Duodenal mucosa (tissue), 2 donors: ENCODE measurements around the gene ENSA.
"Not testable (repeated sequence)": the region's sequence is repeated elsewhere in the genome, so short reads cannot be mapped to it uniquely, and the experiment has no call there.

Experiments used
- H3K27ac ChIP-seq: one replicate; pipeline ENCODE4 v1.7.0; 2013; ENCODE audit warnings: low read depth, low read length
- H3K27me3 ChIP-seq, 2 donors: one replicate each; pipeline ENCODE4 v1.7.0; 2013; ENCODE audit warnings: low read length in 2 of 2, control low read depth in 1 of 2; ENCODE audit not compliant: insufficient read depth in 2 of 2, control insufficient read depth in 1 of 2
- H3K36me3 ChIP-seq, 2 donors: one replicate each; pipeline ENCODE4 v1.7.0; 2013; ENCODE audit warnings: low read length in 2 of 2, control low read depth in 1 of 2; ENCODE audit not compliant: insufficient read depth in 2 of 2, control insufficient read depth in 1 of 2
- H3K4me1 ChIP-seq, 2 donors: one replicate each; pipeline ENCODE4 v1.7.0; 2013; ENCODE audit warnings: low read length in 2 of 2, control low read depth in 1 of 2; ENCODE audit not compliant: insufficient read depth in 2 of 2, control insufficient read depth in 1 of 2
- H3K4me3 ChIP-seq, 2 donors: one replicate each; pipeline ENCODE4 v1.7.0; 2013; ENCODE audit warnings: low read length in 2 of 2, low read depth in 1 of 2
- H3K9ac ChIP-seq, 2 donors: one replicate each; pipeline ENCODE4 v1.7.0; 2013; ENCODE audit warnings: low read length in 2 of 2, low read depth in 1 of 2
- H3K9me3 ChIP-seq, 2 donors: one replicate each; pipeline ENCODE4 v1.7.0; 2013; ENCODE audit warnings: low read length in 2 of 2, control low read depth in 1 of 2; ENCODE audit not compliant: control insufficient read depth in 1 of 2

The ENSA gene

GRCh38 chr1:150576367-150576711, 53.1 kb downstream of the ENSA start:
- peak overlapping the region; percentile 99 for H3K27ac ChIP-seq
- H3K4me1 ChIP-seq: peaks cover 29 to 39% of the 10 kb centered on the region in 2 donors
- no peaks in the 10 kb centered on the region for H3K27me3 ChIP-seq
- peaks cover 53 to 57% of the 10 kb centered on the region in 2 donors for H3K36me3 ChIP-seq
- H3K9ac ChIP-seq: peak overlapping the region; percentile 99 to 100
- H3K4me3 ChIP-seq: peak overlapping the region; percentile 93 to 97
- H3K9me3 ChIP-seq: peaks cover 0 to 2% of the 10 kb centered on the region in 2 donors

GRCh38 chr1:150575518-150576366, 53.7 kb downstream of the ENSA start:
- peak overlapping the region; percentile 99 for H3K27ac ChIP-seq
- H3K4me3 ChIP-seq: peak overlapping the region; percentile 93 to 97

GRCh38 chr1:150575072-150575489, 54.3 kb downstream of the ENSA start:
- Histone ChIP-seq H3K27me3 (no peaks in the 10 kb centered on the region), H3K9ac (peak overlapping the region; percentile 99 to 100), H3K36me3 (peaks cover 57 to 62% of the 10 kb centered on the region in 2 donors)

More at GRCh38 chr1:150575518-150576366, 53.7 kb downstream of the ENSA start:
- Histone ChIP-seq H3K36me3 (peaks cover 57 to 58% of the 10 kb centered on the region in 2 donors), H3K9ac (peak overlapping the region; percentile 99 to 100), H3K9me3 (peaks cover 0 to 2% of the 10 kb centered on the region in 2 donors), H3K27me3 (no peaks in the 10 kb centered on the region), H3K4me1 (peaks cover 25 to 44% of the 10 kb centered on the region in 2 donors)

GRCh38 chr1:150574260-150575071, 54.9 kb downstream of the ENSA start:
- no peaks in the 10 kb centered on the region for H3K27me3 ChIP-seq
- peak overlapping the region; percentile 93 to 97 for H3K4me3 ChIP-seq
- peak overlapping the region; percentile 61 for H3K27ac ChIP-seq
- peaks cover 57 to 68% of the 10 kb centered on the region in 2 donors for H3K36me3 ChIP-seq
- H3K9me3 ChIP-seq: peaks cover 0 to 2% of the 10 kb centered on the region in 2 donors
- peaks cover 20 to 44% of the 10 kb centered on the region in 2 donors for H3K4me1 ChIP-seq
- peak overlapping the region; percentile 99 to 100 for H3K9ac ChIP-seq

More at GRCh38 chr1:150575072-150575489, 54.3 kb downstream of the ENSA start:
- Histone ChIP-seq H3K27ac (peak overlapping the region; percentile 61), H3K4me3 (peak overlapping the region; percentile 93 to 97), H3K4me1 (peaks cover 22 to 41% of the 10 kb centered on the region in 2 donors), H3K9me3 (peaks cover 0 to 2% of the 10 kb centered on the region in 2 donors)

DNA sequence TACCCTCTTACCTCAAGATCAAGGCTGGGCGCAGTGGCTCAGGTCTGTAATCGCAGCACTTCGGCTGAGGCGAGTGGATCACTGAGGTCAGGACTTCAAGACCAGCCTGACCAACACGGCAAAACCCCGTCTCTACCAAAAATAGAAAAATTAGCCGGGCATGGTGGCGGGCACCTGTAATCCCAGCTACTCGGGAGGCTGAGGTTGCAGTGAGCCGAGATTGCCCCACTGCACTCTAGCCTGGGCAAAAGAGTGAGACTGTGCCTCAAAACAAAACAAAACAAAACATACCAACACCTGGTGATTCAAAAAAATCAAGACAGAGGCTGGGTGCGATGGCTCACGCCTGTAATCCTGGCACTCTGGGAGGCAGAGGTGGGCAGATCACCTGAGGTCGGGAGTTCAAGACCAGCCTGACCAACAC, 55.8 kb downstream of the ENSA start:
- H3K4me1 ChIP-seq: peaks cover 24 to 50% of the 10 kb centered on the region in 2 donors

DNA sequence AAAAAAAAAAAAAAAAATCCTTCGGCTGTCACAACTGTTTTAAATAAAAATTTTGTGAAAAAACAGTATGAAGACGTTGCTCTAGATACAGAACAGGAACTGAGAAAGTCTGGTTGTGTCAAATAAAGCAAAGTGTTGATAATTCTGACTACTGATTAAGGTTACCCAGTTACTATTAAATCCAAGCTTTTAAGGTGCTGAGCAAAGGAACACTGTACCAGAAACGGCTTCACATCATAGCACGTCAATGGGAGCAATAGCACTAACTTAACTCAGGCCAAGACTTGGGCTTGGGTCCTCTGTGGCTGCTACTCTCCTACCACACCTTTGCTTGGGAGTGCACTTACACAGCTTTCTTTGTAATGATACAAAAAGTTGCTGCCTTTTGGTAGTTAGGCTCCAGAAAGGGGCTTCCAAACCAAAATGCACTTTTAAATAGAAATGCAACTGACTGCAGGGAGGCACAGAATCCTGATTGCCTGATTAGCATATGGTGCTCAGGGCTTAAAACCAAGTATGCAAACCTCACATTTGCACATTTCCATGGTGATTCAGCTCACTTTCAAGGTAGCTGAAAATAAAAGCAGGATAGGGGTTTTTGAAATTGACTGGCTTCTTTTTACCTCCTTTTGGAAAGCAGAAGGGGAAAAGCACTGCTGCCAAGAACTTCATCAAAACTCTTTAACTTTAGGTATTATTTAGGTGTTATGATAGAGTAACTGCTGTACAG, 56.3 kb downstream of the ENSA start:
- H3K4me1 ChIP-seq: peaks cover 30 to 55% of the 10 kb centered on the region in 2 donors
- H3K9ac ChIP-seq: peak overlapping the region in 1 of 2 donors; percentile 45
- peaks cover 0 to 2% of the 10 kb centered on the region in 2 donors for H3K9me3 ChIP-seq
- no peaks in the 10 kb centered on the region for H3K27me3 ChIP-seq
- H3K4me3 ChIP-seq: peak overlapping the region; percentile 27 to 30
- no peak overlapping the region for H3K27ac ChIP-seq
- H3K36me3 ChIP-seq: peaks cover 50 to 65% of the 10 kb centered on the region in 2 donors

More for the DNA sequence above, 55.8 kb downstream of the ENSA start:
- not testable (repeated sequence) for H3K4me3 ChIP-seq, H3K27me3 ChIP-seq, H3K27ac ChIP-seq, H3K9me3 ChIP-seq
- Histone ChIP-seq H3K9ac (peak overlapping the region in 1 of 2 donors; percentile 45), H3K36me3 (peaks cover 55 to 68% of the 10 kb centered on the region in 2 donors)
